Thyroid gland (tissue), 4 donors: ENCODE results near the gene TGM5. TPM values are rescaled to one million over a fixed set of nuclear protein-coding genes. Genes with fewer than 3 reads are reported as not detected.

Source experiments
- DNase-seq, 2 donors: peaks; one replicate each; pipeline ENCODE4 v3.0.0-alpha.2; 2019
- H3K27ac ChIP-seq, 3 donors: fragments of 200-600 bp; sonication (generic); 1 replicate in 2 of 3; 2 replicates in 1 of 3; pipeline ENCODE4 v1.5.1; 2016 to 2019; ENCODE audit warnings: mild to moderate bottlenecking in 1 of 3, moderate library complexity in 1 of 3
- H3K27me3 ChIP-seq: fragments of 200-600 bp; sonication (generic); one replicate; pipeline ENCODE4 v1.5.1; 2019
- H3K36me3 ChIP-seq, 2 donors: fragments of 200-600 bp; sonication (generic); one replicate each; pipeline ENCODE4 v1.5.1; 2016 to 2019
- H3K4me1 ChIP-seq, 2 donors: fragments of 200-600 bp; sonication (generic); one replicate each; pipeline ENCODE4 v1.5.1; 2017 to 2019
- H3K4me3 ChIP-seq, 3 donors: fragments of 200-600 bp; sonication (generic); replicated peaks in 1 of 3; 1 replicate in 2 of 3; 2 replicates in 1 of 3; pipeline ENCODE4 v1.5.1; 2016; ENCODE audit warnings: mild to moderate bottlenecking in 1 of 3
- H3K9me3 ChIP-seq: fragments of 200-600 bp; sonication (generic); one replicate; pipeline ENCODE4 v1.5.1; 2017
- POLR2A ChIP-seq, 2 donors: fragments of 450-650 bp; IDR thresholded peaks; one replicate each; pipeline ENCODE4 v1.6.1; 2017; ENCODE audit warnings: antibody characterized with exemption in 2 of 2, mild to moderate bottlenecking in 2 of 2, moderate library complexity in 1 of 2
- WGBS, 2 donors: methylation state at CpG; one replicate each; pipeline ENCODE4 v1.1.5; 2017; 5-methylcytosine and 5-hydroxymethylcytosine counted together
- intact Hi-C: fragments of 100-400 bp; cut with DNase I; formaldehyde crosslinking; loops from one replicate; pipeline ENCODE4 v1.15.1; 2023
- total RNA-seq, 4 donors: library from RNA; depleted of rRNA; stranded (reverse); fragments of >200 nt; gene quantifications; one replicate each; pipeline ENCODE4 v1.2.3, GENCODE V29; 2016
- TF ChIP-seq, protein P1 (sequence below), 6 experiments: fragments of 200-600 bp in 3 of 6; fragments of 450-650 bp in 3 of 6; sonication (generic) in 3 of 6; IDR thresholded peaks; one replicate each; pipeline ENCODE4 v1.5.1; 2016 to 2019; ENCODE audit warnings: antibody characterized with exemption in 6 of 6, mild to moderate bottlenecking in 2 of 6, inconsistent platforms in 1 of 6, moderate library complexity in 1 of 6

Gene TGM5
- total RNA-seq, 4 donors from 2014 or later: not detected

DNA sequence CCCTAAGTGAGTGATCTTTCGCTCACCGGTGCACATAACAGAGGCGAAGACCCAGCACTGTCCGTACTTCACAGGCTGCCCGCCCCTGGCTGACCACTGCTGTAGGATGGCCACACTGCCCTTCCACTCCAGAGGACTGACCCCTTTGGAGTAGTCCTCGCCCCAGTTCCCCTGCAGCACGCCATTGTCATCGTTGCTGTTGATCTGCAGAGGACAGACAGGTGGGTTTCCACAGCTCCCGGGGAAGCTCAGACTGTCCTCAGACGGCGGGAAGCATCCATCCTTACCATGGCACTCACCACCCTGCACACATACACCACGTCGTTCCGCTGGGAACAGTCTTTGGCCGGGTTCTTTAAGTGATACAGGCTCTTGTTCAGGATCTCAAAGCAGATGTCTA, 20.5 kb upstream of the TGM5 start:
- Histone ChIP-seq H3K27ac (no peak overlapping the region), H3K4me1 (no peaks in the 10 kb centered on the region), H3K4me3 (no peak overlapping the region), H3K9me3 (no peaks in the 10 kb centered on the region), H3K36me3 (no peaks in the 10 kb centered on the region), H3K27me3 (no peaks in the 10 kb centered on the region)
- no peak for DNase-seq
- intact Hi-C loops: loop anchor here (5.0 kb wide), 1 partner anchor 60 kb away; no protein-coding TSS in a partner anchor
- TF ChIP-seq, protein P1, sequence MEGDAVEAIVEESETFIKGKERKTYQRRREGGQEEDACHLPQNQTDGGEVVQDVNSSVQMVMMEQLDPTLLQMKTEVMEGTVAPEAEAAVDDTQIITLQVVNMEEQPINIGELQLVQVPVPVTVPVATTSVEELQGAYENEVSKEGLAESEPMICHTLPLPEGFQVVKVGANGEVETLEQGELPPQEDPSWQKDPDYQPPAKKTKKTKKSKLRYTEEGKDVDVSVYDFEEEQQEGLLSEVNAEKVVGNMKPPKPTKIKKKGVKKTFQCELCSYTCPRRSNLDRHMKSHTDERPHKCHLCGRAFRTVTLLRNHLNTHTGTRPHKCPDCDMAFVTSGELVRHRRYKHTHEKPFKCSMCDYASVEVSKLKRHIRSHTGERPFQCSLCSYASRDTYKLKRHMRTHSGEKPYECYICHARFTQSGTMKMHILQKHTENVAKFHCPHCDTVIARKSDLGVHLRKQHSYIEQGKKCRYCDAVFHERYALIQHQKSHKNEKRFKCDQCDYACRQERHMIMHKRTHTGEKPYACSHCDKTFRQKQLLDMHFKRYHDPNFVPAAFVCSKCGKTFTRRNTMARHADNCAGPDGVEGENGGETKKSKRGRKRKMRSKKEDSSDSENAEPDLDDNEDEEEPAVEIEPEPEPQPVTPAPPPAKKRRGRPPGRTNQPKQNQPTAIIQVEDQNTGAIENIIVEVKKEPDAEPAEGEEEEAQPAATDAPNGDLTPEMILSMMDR (IDR thresholded peaks at IDR 0.05): no peak
- TF ChIP-seq POLR2A (IDR thresholded peaks at IDR 0.05): no peak
- 75 to 77% methylated on average over 12 of the region's 15 CpGs for WGBS, 2 donors

DNA sequence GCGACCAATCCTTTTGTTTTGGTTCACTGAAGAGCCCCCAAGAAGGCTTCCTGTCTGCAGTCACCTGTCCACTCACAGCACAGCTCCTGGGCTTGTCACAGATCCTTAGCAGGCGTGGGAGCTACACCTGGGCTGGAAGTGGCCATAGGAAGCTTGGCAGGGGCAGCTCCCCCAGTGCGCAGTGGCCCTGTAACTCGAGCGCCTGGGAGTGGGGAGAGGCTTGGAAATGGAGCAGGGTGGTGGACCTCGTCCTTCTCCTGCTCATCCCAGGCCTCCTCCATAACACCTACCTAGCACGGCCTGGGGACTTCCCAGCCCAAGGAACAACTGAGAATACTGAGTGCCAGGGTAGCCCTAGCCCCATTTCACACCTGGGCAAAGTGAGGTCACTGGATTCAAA, 19.3 kb upstream of the TGM5 start:
- 60 to 61% methylated on average over 6 to 7 of the region's 7 CpGs for WGBS, 2 donors
- no peaks in the 10 kb centered on the region for H3K9me3 ChIP-seq
- H3K36me3 ChIP-seq: no peaks in the 10 kb centered on the region
- no peaks in the 10 kb centered on the region for H3K4me1 ChIP-seq
- intact Hi-C loops: loop anchor here (5.0 kb wide), 1 partner anchor 59 kb away; no protein-coding TSS in a partner anchor
- no peak overlapping the region for H3K27ac ChIP-seq
- TF ChIP-seq, protein P1 (IDR thresholded peaks at IDR 0.05): no peak
- TF ChIP-seq POLR2A (IDR thresholded peaks at IDR 0.05): no peak
- H3K27me3 ChIP-seq: no peaks in the 10 kb centered on the region
- DNase-seq: no peak
- no peak overlapping the region for H3K4me3 ChIP-seq

DNA sequence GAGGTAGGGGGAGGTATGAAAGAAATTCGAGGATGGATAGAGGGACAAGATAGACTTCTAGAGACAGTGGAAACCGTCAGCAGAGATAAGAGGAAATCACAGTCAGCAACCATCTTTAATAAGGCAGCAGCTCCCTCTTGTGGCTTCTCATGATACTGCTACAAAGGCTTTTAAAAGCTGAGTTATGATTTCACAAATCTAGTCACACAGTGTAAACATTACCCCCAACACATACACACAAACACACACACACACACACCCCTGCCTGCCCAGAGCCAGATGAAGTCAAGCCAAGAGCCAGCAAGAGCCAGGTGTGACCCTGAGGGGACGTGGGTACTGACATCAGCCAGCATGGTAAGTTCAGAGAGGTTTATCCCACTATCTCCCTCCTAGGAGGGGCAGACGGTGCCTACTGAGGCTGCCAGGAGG, 18.9 kb upstream of the TGM5 start:
- H3K4me3 ChIP-seq: no peak overlapping the region
- 3 to 15% methylated on average over 4 of the region's 4 CpGs for WGBS, 2 donors
- TF ChIP-seq POLR2A (IDR thresholded peaks at IDR 0.05): no peak
- TF ChIP-seq, protein P1 (IDR thresholded peaks at IDR 0.05): peak; percentile 45 to 95 (median 74)
- H3K36me3 ChIP-seq: no peaks in the 10 kb centered on the region
- no peaks in the 10 kb centered on the region for H3K27me3 ChIP-seq
- intact Hi-C loops: loop anchor here (5.0 kb wide), 1 partner anchor 58 kb away; no protein-coding TSS in a partner anchor
- no peak overlapping the region for H3K27ac ChIP-seq
- no peaks in the 10 kb centered on the region for H3K9me3 ChIP-seq
- peak; percentile 14 to 29 for DNase-seq
- H3K4me1 ChIP-seq: no peaks in the 10 kb centered on the region

DNA sequence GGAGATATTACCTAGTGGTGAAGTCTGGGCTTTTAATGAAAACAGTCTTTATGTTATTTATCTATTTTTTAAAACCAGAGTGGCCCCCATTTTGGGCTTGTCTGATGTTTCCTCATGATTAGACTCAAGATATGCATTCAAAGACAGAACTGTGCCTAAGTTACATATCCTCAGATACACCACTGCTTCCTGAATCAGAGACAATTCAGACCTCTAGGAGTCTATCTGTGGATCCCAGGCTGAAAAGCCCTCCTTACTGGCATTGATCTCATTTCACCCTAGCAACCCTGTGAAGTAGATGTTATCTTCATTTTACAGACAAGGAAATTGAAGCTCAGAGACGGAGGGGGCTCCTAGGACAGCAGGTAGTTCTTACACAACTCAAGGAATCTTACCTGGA, 16.8 kb upstream of the TGM5 start:
- no peaks in the 10 kb centered on the region for H3K36me3 ChIP-seq
- no peak for DNase-seq
- intact Hi-C loops: no loop called here
- no peak overlapping the region for H3K27ac ChIP-seq
- TF ChIP-seq, protein P1 (IDR thresholded peaks at IDR 0.05): no peak
- no peak for TF ChIP-seq POLR2A (IDR thresholded peaks at IDR 0.05)
- H3K4me3 ChIP-seq: no peak overlapping the region
- H3K4me1 ChIP-seq: no peaks in the 10 kb centered on the region
- no peaks in the 10 kb centered on the region for H3K9me3 ChIP-seq
- no peaks in the 10 kb centered on the region for H3K27me3 ChIP-seq
- 88 to 89% methylated on average over 1 of the region's 1 CpG for WGBS, 2 donors

DNA sequence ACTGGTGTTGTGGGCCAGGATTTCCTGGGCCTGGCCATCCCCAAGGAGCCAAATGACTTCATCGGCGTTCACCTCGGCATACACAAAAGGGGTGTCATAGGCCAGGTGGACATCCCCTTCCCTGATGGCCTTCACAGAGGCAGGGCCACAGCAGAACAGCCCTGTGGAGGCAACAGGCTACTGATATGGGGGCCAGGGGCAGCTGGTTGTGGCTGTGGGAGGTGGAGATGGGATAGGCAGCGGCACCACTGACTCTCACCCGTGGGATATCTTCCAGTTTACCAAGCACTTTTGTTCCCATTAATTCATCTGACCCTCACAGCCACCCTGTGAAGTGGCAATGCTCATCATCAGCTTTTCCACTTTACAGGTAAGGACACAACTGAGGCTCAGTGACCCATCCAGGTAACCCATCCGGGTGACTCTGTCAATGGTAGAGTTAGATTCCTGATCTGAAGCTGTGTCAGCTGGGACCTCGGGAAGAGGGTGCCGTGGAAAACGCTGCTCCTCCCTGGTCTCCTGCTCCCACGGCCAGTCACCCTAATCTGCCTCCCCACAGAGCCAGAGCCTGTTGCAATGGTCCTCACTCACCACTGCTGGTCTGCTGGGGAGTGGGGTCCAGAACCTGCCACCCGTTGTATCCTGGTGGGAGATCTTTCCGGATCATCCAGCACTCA, 15.3 kb upstream of the TGM5 start:
- intact Hi-C loops: no loop called here
- no peaks in the 10 kb centered on the region for H3K9me3 ChIP-seq
- WGBS, 2 donors: 90 to 92% methylated on average over 11 of the region's 12 CpGs
- TF ChIP-seq, protein P1 (IDR thresholded peaks at IDR 0.05): no peak
- no peak for TF ChIP-seq POLR2A (IDR thresholded peaks at IDR 0.05)
- H3K4me1 ChIP-seq: no peaks in the 10 kb centered on the region
- H3K27ac ChIP-seq: no peak overlapping the region
- no peak for DNase-seq
- H3K4me3 ChIP-seq: no peak overlapping the region
- no peaks in the 10 kb centered on the region for H3K27me3 ChIP-seq
- no peaks in the 10 kb centered on the region for H3K36me3 ChIP-seq
